AG04450 (cell line): ENCODE results near the gene GTF2H4. TPM values are rescaled to one million over a fixed set of nuclear protein-coding genes. Genes with fewer than 3 reads are reported as not detected.

Source experiments
- CTCF ChIA-PET: fragments of 300-600, 350-600 bp; formaldehyde crosslinking; extraction: SDS; loops from one replicate; lab custom pipeline; 2022; ENCODE audit warnings: antibody characterized with exemption, inconsistent platforms; lab: Charles Lee
- POLR2A ChIA-PET: fragments of 350-600 bp; formaldehyde crosslinking; extraction: SDS; loops from one replicate; lab custom pipeline; 2021; ENCODE audit warnings: antibody characterized with exemption, inconsistent platforms; lab: Yijun Ruan, JAX
- DNase-seq: peaks from one replicate; pipeline ENCODE4 v3.0.0-alpha.2; 2011; ENCODE audit warnings: low read depth, low spot score
- H3K27ac ChIP-seq: one replicate; pipeline ENCODE4 v1.5.1; 2012; ENCODE audit warnings: low read depth, low read length, control low read depth
- H3K27me3 ChIP-seq: one replicate; pipeline ENCODE4 v1.6.0; 2012; ENCODE audit warnings: low read length; ENCODE audit not compliant: control insufficient read depth, insufficient read depth
- H3K4me3 ChIP-seq: 2 replicates; pipeline ENCODE4 v1.5.1; 2011; ENCODE audit warnings: mild to moderate bottlenecking, low read depth, low read length, control low read depth
- H3K9me3 ChIP-seq: 2 replicates; pipeline ENCODE4 v1.5.1; 2012; ENCODE audit warnings: low read length; ENCODE audit not compliant: control insufficient read depth, insufficient read depth
- CTCF ChIP-seq: IDR thresholded peaks from 2 replicates; pipeline ENCODE4 v1.5.1; 2011; ENCODE audit warnings: low read depth, low read length, control low read depth, inconsistent platforms
- polyA plus RNA-seq: library from polyadenylated mRNA; depleted of rRNA; stranded (reverse); fragments of >200 nt; gene quantifications from 2 replicates; pipeline ENCODE4 v1.2.3, GENCODE V29; 2011

The GTF2H4 gene
- polyA plus RNA-seq, 1 experiment: 31.9 TPM

- TF ChIP-seq CTCF: no peak
- H3K4me3 ChIP-seq: no peak overlapping the region
- H3K27me3 ChIP-seq: no peaks in the 10 kb centered on the region
- H3K9me3 ChIP-seq: no peaks in the 10 kb centered on the region; the same call in 1 of the 2 replicates
- no peak overlapping the region for H3K27ac ChIP-seq
- POLR2A ChIA-PET: no interaction called here
- CTCF ChIA-PET: interaction anchor here (1.4 kb wide), 1 partner anchor 71 kb away, joined by 4 read pairs; no protein-coding TSS in a partner anchor
- no peak for DNase-seq
Observed at GRCh38 chr6:30893666-30894065, 14.3 kb upstream of the GTF2H4 start.

GRCh38 chr6:30894381-30894780 is 13.6 kb upstream of the GTF2H4 start:
- ChIA-PET POLR2A (no interaction called here), CTCF (interaction anchor here (1.4 kb wide), 1 partner anchor 72 kb away, joined by 4 read pairs; no protein-coding TSS in a partner anchor)
- no peak for TF ChIP-seq CTCF

GRCh38 chr6:30894935-30895334 is 13.1 kb upstream of the GTF2H4 start:
- Histone ChIP-seq H3K4me3 (no peak overlapping the region), H3K27ac (no peak overlapping the region), H3K27me3 (no peaks in the 10 kb centered on the region), H3K9me3 (no peaks in the 10 kb centered on the region; the same call in 1 of the 2 replicates)
- ChIA-PET CTCF (no interaction called here), POLR2A (interaction anchor here (1.8 kb wide), 1 partner anchor 13 kb away, joined by 7 read pairs; the partner anchor contains the start of gene GTF2H4)
- TF ChIP-seq CTCF: no peak
- DNase-seq: no peak

More at GRCh38 chr6:30894381-30894780, 13.6 kb upstream of the GTF2H4 start:
- no peak for DNase-seq
- Histone ChIP-seq H3K4me3 (no peak overlapping the region), H3K27ac (no peak overlapping the region), H3K9me3 (no peaks in the 10 kb centered on the region; the same call in 1 of the 2 replicates), H3K27me3 (no peaks in the 10 kb centered on the region)

GRCh38 chr6:30895343-30895742 is 12.7 kb upstream of the GTF2H4 start:
- POLR2A ChIA-PET: interaction anchor here (1.8 kb wide), 1 partner anchor 13 kb away, joined by 7 read pairs; the partner anchor contains the start of gene GTF2H4
- H3K27me3 ChIP-seq: no peaks in the 10 kb centered on the region
- no peak for DNase-seq
- H3K27ac ChIP-seq: no peak overlapping the region
- H3K4me3 ChIP-seq: no peak overlapping the region
- CTCF ChIA-PET: no interaction called here
- H3K9me3 ChIP-seq: no peaks in the 10 kb centered on the region; the same call in 1 of the 2 replicates
- no peak for TF ChIP-seq CTCF

- POLR2A ChIA-PET: interaction anchor here (1.8 kb wide), 1 partner anchor 11 kb away, joined by 7 read pairs; the partner anchor contains the start of gene GTF2H4
- CTCF ChIA-PET: no interaction called here
- no peak for DNase-seq
Observed at GRCh38 chr6:30896541-30896940, 11.5 kb upstream of the GTF2H4 start.

More at GRCh38 chr6:30896541-30896940, 11.5 kb upstream of the GTF2H4 start:
- Histone ChIP-seq H3K27me3 (no peaks in the 10 kb centered on the region), H3K9me3 (no peaks in the 10 kb centered on the region; the same call in 1 of the 2 replicates), H3K4me3 (no peak overlapping the region), H3K27ac (no peak overlapping the region)
- TF ChIP-seq CTCF: no peak
